Heart left ventricle (tissue), 13 donors: ENCODE data around the gene RHOT1.

ENCODE experiments used
- CTCF ChIP-seq, 12 donors: fragments of 200-600 bp; sonication (generic) in 4 of 12; IDR thresholded peaks; one replicate each; pipeline versions ENCODE4 v1.5.0 to v1.8.0; 2018 to 2022; ENCODE audit warnings: antibody characterized with exemption in 12 of 12, mild to moderate bottlenecking in 5 of 12
- POLR2A ChIP-seq, 2 donors: fragments of 450-650 bp; IDR thresholded peaks; one replicate each; pipeline ENCODE4 v1.6.1; 2017; ENCODE audit warnings: antibody characterized with exemption in 2 of 2, mild to moderate bottlenecking in 2 of 2, moderate library complexity in 2 of 2
- donor health status: ischemic (EF 13 %, LVEDD 7.1; RV severe dilation, severe dysfunction).
- donor health status: DM: no; HTN: yes; CAD: no.
- donor health status: DM: no; HTN: no; CAD: no.
- donor health status: ischemic (EF 25% LVEDD 6.9; RV normal size, moderate dysfunction).
- donor health status: ischemic (EF 25% LVEDD 5.7; RV mildly dilated, moderate dysfunction).
- donor health status: ischemic (EF 35%, LVEDD 5.7; RV mildly dilated, moderate dysfunction).
- donor health status: nonischemic (EF 11% LVEDD 7.7; RV severe dilation, severe dysfunction).
- donor health status: DM: yes; HTN: yes; CAD: no.
- donor health status: PGD.
- donor health status: ischemic (EF 29% LVEDD 5.4; RV normal size, mild dysfunction).
- donor health status: nonischemic (EF 23%, LVEDD 6.1; RV moderate dilation, normal function).

GRCh38 chr17:32259586-32259985 lies 117.3 kb downstream of the RHOT1 start:
- TF ChIP-seq CTCF (IDR thresholded peaks at IDR 0.05) (no peak), POLR2A (IDR thresholded peaks at IDR 0.05) (no peak)
